Measurements from ENCODE around the gene DPYSL3. TPM values are rescaled to one million over a fixed set of nuclear protein-coding genes. Genes with fewer than 3 reads are reported as not detected.

DPYSL3 gene
- total and polyA plus RNA-seq, 4 experiments from 2014 or later, result 0.06 to 0.25 TPM; not detected in 2

DNA sequence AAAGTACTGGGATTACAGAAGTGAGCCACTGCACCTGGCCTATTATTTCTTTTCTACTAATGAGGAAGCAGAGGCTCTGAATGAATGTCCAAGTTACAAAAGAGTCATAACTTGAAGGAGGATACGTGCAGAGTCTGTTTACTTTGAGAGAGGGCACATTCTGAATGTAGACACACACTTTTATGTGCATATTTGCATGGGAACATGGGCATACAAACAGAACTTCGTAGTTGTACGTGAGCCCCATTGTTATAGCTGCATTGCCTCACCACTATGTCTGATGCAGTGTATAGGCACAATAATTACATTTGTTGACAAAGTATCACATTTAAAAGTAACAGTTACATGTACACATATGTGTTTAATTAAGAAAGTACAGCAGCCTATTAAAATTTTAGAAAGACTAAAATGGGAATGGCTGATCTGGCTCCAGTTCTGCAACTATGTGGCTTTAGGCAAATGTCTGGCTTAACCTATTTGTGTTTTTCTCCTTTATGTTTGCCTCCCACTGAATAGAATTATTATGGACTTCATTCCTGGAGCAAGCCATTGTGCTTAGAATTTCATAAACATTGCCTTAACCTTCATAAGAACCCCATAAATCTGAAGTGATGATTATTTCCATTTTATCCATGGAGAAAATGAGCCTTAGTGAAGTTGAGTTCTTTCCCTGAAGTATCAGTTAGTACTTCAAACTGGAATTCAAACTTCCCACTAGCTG, 3.0 kb upstream of the DPYSL3 start:
- Mint-ChIP-seq H3K27ac (no peak overlapping the region), H3K4me1 (peaks cover 0 to 10% (median 7%) of the 10 kb centered on the region in 4 donors), H3K4me3 (no peak overlapping the region), H3K9me3 (peaks cover 0 to 10% (median 3%) of the 10 kb centered on the region in 8 donors), H3K36me3 (no peaks in the 10 kb centered on the region), H3K27me3 (peaks cover 22 to 25% of the 10 kb centered on the region in 2 donors)
- intact Hi-C loops (cut with micrococcal nuclease), result no loop called here
- Histone ChIP-seq H3K4me3 (ENCODE audit: low read length in 2 of 2) (no peak overlapping the region), H3K27ac (ENCODE audit: low read depth, low read length) (no peak overlapping the region), H3K27me3 (ENCODE audit: insufficient read depth, low read length) (no peaks in the 10 kb centered on the region), H3K36me3 (ENCODE audit: insufficient read depth, low read length) (no peaks in the 10 kb centered on the region), H3K9me3 (ENCODE audit: control insufficient read depth in 1 of 2, low read length in 2 of 2) (no peaks in the 10 kb centered on the region), H3K4me1 (ENCODE audit: insufficient read depth, low read length) (no peaks in the 10 kb centered on the region)
- ChIA-PET CTCF (ENCODE audit: partially characterized antibody) (no interaction called here), POLR2A (ENCODE audit: partially characterized antibody) (no interaction called here)
- no peak for DNase-seq

DNA sequence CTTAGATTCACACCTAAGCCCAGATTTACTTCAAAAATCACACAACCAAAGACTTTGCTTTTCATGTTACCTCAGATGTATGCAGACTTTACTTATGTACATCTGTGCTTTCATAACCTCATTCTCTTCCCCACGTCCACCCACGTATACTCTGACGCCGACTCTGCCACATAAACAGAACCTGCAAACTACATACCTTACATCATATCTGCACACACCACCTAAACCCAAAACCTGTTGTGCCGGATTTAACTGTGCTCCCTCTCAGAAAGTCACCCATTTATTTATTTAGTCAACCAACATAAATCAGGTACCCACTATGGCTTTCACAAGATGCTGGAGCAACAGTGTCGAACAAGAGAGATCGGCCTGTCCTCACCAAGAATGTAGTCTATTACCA, 1.0 kb upstream of the DPYSL3 start:
- Histone ChIP-seq H3K9me3 (ENCODE audit: control insufficient read depth in 1 of 2, low read length in 2 of 2) (no peaks in the 10 kb centered on the region), H3K27me3 (ENCODE audit: insufficient read depth, low read length) (no peaks in the 10 kb centered on the region), H3K36me3 (ENCODE audit: insufficient read depth, low read length) (no peaks in the 10 kb centered on the region), H3K4me1 (ENCODE audit: insufficient read depth, low read length) (no peaks in the 10 kb centered on the region), H3K27ac (ENCODE audit: low read depth, low read length) (no peak overlapping the region), H3K4me3 (ENCODE audit: low read length in 2 of 2) (no peak overlapping the region)
- no peaks in the 10 kb centered on the region for H3K36me3 Mint-ChIP-seq
- H3K27me3 Mint-ChIP-seq, result peaks cover 24 to 25% of the 10 kb centered on the region in 2 donors
- POLR2A ChIA-PET (ENCODE audit: partially characterized antibody), result no interaction called here
- intact Hi-C loops (cut with micrococcal nuclease), result no loop called here
- DNase-seq, result no peak
- H3K4me1 Mint-ChIP-seq, result peaks cover 0 to 10% (median 7%) of the 10 kb centered on the region in 4 donors
- H3K27ac Mint-ChIP-seq, result no peak overlapping the region
- CTCF ChIA-PET (ENCODE audit: partially characterized antibody), result no interaction called here
- H3K4me3 Mint-ChIP-seq, result no peak overlapping the region
- H3K9me3 Mint-ChIP-seq, result peaks cover 0 to 10% (median 4%) of the 10 kb centered on the region in 8 donors

DNA sequence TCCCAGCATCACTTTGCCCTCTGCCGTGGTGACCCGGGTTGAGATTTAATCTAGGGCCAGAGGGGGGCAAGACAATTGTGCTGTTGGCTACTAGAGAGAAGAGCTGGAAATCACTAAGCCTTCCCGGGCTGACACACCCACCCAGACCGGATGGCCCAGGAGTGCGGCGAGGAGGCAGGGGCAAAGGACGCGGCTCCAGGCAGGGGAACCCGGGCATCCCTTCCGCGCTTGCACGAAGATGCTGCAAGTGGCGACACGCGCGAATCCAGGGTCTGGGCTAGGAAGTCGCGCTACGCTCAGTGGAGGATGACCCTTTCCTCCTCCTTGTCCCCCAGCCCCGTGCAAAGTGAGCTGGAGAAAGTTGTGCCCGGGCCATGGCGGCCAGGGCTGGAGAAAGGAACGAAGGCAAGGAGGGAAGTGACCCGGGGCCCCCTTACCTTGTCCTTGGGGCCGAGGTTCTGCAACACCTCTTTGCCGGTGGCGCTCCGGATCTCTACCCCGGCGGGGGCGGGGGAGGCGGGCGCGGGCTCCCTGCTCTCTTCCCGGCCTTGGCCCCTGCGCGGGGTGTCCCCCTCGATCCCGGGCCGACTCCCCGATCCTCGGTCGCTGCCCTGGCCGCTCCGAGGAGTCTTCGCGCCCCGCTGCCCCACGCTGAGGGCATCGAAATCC, 693 bp downstream of the DPYSL3 start:
- H3K27me3 ChIP-seq (ENCODE audit: insufficient read depth, low read length), result no peaks in the 10 kb centered on the region
- no peaks in the 10 kb centered on the region for H3K36me3 Mint-ChIP-seq
- H3K9me3 Mint-ChIP-seq, result peaks cover 0 to 10% (median 4%) of the 10 kb centered on the region in 8 donors
- H3K27ac ChIP-seq (ENCODE audit: low read depth, low read length), result no peak overlapping the region
- intact Hi-C loops (cut with micrococcal nuclease), result no loop called here
- POLR2A ChIA-PET (ENCODE audit: partially characterized antibody), result no interaction called here
- no peaks in the 10 kb centered on the region for H3K9me3 ChIP-seq (ENCODE audit: control insufficient read depth in 1 of 2, low read length in 2 of 2)
- H3K4me3 ChIP-seq (ENCODE audit: low read length in 2 of 2), result no peak overlapping the region
- no peaks in the 10 kb centered on the region for H3K4me1 ChIP-seq (ENCODE audit: insufficient read depth, low read length)
- H3K27me3 Mint-ChIP-seq, result peaks cover 24 to 25% of the 10 kb centered on the region in 2 donors
- peaks cover 0 to 10% (median 7%) of the 10 kb centered on the region in 4 donors for H3K4me1 Mint-ChIP-seq
- CTCF ChIA-PET (ENCODE audit: partially characterized antibody), result no interaction called here
- no peak overlapping the region for H3K4me3 Mint-ChIP-seq
- no peaks in the 10 kb centered on the region for H3K36me3 ChIP-seq (ENCODE audit: insufficient read depth, low read length)
- no peak overlapping the region for H3K27ac Mint-ChIP-seq
- DNase-seq, result no peak

DNA sequence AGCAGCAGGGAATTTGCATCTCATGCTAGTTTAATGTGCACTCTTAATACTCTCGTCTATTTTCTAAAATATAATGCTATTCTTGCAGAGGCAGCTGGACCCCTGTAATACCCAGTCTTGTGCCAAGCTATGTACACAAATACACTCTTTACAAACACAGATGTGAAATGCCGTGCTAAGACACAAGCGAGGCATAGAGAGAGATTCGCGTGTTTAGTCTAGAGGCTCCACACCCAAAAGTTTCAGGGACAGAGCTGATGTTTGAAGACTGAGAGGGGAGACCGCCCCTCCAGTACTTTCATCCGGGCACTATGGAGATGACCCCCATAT, 1.2 kb downstream of the DPYSL3 start:
- ChIA-PET CTCF (ENCODE audit: partially characterized antibody) (no interaction called here), POLR2A (ENCODE audit: partially characterized antibody) (no interaction called here)
- H3K27ac ChIP-seq (ENCODE audit: low read depth, low read length), result no peak overlapping the region
- no peaks in the 10 kb centered on the region for H3K27me3 ChIP-seq (ENCODE audit: insufficient read depth, low read length)
- Mint-ChIP-seq H3K4me3 (no peak overlapping the region), H3K27ac (no peak overlapping the region), H3K9me3 (peaks cover 0 to 10% (median 4%) of the 10 kb centered on the region in 8 donors), H3K36me3 (no peaks in the 10 kb centered on the region), H3K27me3 (peaks cover 24% of the 10 kb centered on the region in 2 donors), H3K4me1 (peaks cover 0 to 10% (median 7%) of the 10 kb centered on the region in 4 donors)
- no peaks in the 10 kb centered on the region for H3K4me1 ChIP-seq (ENCODE audit: insufficient read depth, low read length)
- no peaks in the 10 kb centered on the region for H3K36me3 ChIP-seq (ENCODE audit: insufficient read depth, low read length)
- DNase-seq, result no peak
- no peak overlapping the region for H3K4me3 ChIP-seq (ENCODE audit: low read length in 2 of 2)
- intact Hi-C loops (cut with micrococcal nuclease), result no loop called here
- H3K9me3 ChIP-seq (ENCODE audit: control insufficient read depth in 1 of 2, low read length in 2 of 2), result no peaks in the 10 kb centered on the region

DNA sequence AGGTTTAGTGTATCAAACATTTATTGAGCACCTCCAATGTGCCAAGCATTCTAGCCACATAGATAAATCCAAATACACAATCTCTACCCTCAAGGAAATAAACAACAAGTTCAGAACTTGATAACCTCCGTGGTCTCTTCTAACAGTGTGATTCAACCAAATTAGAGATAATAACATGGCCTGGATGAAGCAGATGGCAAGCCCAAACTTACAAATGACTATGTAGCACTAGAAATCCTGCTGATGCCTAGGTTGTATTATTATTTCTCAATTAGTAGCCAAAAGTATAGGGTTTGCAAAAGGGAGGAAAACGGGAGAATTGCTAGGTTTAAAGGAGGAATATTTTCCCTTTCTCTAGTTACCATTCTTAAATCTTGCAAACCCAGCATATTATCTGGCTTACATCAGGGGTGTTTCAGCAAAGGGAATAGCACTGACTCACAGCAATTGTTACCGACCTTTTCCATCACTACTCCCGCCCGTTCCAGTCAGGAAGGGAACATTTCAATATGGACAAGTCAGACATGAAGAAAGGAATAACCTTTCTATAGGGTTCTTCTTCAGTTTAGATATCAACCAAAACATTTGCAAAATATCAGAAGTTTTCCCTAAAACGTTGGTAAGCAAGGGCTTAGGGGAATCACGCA, 2.3 kb downstream of the DPYSL3 start:
- Mint-ChIP-seq H3K4me1 (peaks cover 0 to 10% (median 7%) of the 10 kb centered on the region in 4 donors), H3K9me3 (peaks cover 0 to 10% (median 4%) of the 10 kb centered on the region in 8 donors), H3K27ac (no peak overlapping the region), H3K27me3 (peaks cover 21 to 24% of the 10 kb centered on the region in 2 donors), H3K4me3 (no peak overlapping the region), H3K36me3 (no peaks in the 10 kb centered on the region)
- no peak for DNase-seq
- intact Hi-C loops (cut with micrococcal nuclease), result no loop called here
- no peak overlapping the region for H3K27ac ChIP-seq (ENCODE audit: low read depth, low read length)
- no peaks in the 10 kb centered on the region for H3K9me3 ChIP-seq (ENCODE audit: control insufficient read depth in 1 of 2, low read length in 2 of 2)
- H3K4me3 ChIP-seq (ENCODE audit: low read length in 2 of 2), result no peak overlapping the region
- POLR2A ChIA-PET (ENCODE audit: partially characterized antibody), result no interaction called here
- no peaks in the 10 kb centered on the region for H3K4me1 ChIP-seq (ENCODE audit: insufficient read depth, low read length)
- H3K36me3 ChIP-seq (ENCODE audit: insufficient read depth, low read length), result no peaks in the 10 kb centered on the region
- H3K27me3 ChIP-seq (ENCODE audit: insufficient read depth, low read length), result no peaks in the 10 kb centered on the region
- CTCF ChIA-PET (ENCODE audit: partially characterized antibody), result interaction anchor here (0.9 kb wide), 1 partner anchor 20 kb away, joined by 3 read pairs; no protein-coding TSS in a partner anchor

DNA sequence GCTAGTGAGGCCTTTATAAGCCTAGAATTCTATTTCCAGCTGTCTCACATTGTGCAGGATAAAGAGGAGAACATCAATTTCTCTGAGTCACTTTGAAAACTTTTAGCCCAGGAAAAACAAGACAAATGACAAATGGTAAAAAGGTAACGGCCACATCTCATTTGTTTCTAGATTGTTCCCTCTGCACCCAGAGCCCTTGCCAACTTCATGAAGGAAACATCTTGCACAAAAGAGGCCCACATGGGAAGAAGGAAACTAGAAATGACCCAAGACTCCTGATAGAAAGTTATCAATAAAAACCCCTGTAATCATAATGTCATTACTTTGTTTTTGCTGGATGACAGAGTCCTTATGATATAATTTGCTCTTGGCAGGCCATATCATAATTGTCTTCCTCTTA, 5.3 kb downstream of the DPYSL3 start:
- DNase-seq, result no peak
- intact Hi-C loops (cut with micrococcal nuclease), result no loop called here
- POLR2A ChIA-PET (ENCODE audit: partially characterized antibody), result no interaction called here
- Histone ChIP-seq H3K9me3 (ENCODE audit: control insufficient read depth in 1 of 2, low read length in 2 of 2) (no peaks in the 10 kb centered on the region), H3K4me1 (ENCODE audit: insufficient read depth, low read length) (no peaks in the 10 kb centered on the region), H3K4me3 (ENCODE audit: low read length in 2 of 2) (no peak overlapping the region), H3K27me3 (ENCODE audit: insufficient read depth, low read length) (no peaks in the 10 kb centered on the region), H3K27ac (ENCODE audit: low read depth, low read length) (no peak overlapping the region), H3K36me3 (ENCODE audit: insufficient read depth, low read length) (no peaks in the 10 kb centered on the region)
- no peaks in the 10 kb centered on the region for H3K36me3 Mint-ChIP-seq
- H3K4me1 Mint-ChIP-seq, result peaks cover 0 to 3% (median 1%) of the 10 kb centered on the region in 4 donors
- CTCF ChIA-PET (ENCODE audit: partially characterized antibody), result no interaction called here
- no peak overlapping the region for H3K27ac Mint-ChIP-seq
- H3K9me3 Mint-ChIP-seq, result peaks cover 0 to 10% (median 0%) of the 10 kb centered on the region in 8 donors
- no peak overlapping the region for H3K4me3 Mint-ChIP-seq
- peaks cover 9 to 10% of the 10 kb centered on the region in 2 donors for H3K27me3 Mint-ChIP-seq

DNA sequence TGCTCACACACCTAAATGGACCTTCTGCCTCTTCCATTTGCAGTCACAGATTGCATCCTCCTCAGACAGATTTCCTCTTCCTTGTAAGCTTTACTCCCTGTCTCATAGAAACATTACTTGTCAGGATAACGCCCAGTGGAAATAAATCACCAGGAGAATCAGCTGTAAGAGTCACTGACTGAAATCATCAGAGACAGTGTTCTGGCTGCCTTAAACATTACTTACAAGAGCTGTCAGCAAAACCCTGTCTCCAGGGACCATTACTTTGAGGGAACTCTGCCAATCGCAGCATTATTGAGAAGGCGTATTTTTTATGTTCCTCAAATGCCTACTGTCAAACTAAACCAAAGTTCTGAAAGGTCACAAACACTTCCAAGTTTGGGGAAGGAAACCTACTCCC, 5.9 kb downstream of the DPYSL3 start:
- H3K4me3 Mint-ChIP-seq, result no peak overlapping the region
- Histone ChIP-seq H3K27ac (ENCODE audit: low read depth, low read length) (no peak overlapping the region), H3K9me3 (ENCODE audit: control insufficient read depth in 1 of 2, low read length in 2 of 2) (no peaks in the 10 kb centered on the region), H3K36me3 (ENCODE audit: insufficient read depth, low read length) (no peaks in the 10 kb centered on the region), H3K27me3 (ENCODE audit: insufficient read depth, low read length) (no peaks in the 10 kb centered on the region), H3K4me3 (ENCODE audit: low read length in 2 of 2) (no peak overlapping the region), H3K4me1 (ENCODE audit: insufficient read depth, low read length) (no peaks in the 10 kb centered on the region)
- no peak overlapping the region for H3K27ac Mint-ChIP-seq
- ChIA-PET CTCF (ENCODE audit: partially characterized antibody) (no interaction called here), POLR2A (ENCODE audit: partially characterized antibody) (no interaction called here)
- H3K36me3 Mint-ChIP-seq, result no peaks in the 10 kb centered on the region
- peaks cover 0 to 11% (median 0%) of the 10 kb centered on the region in 8 donors for H3K9me3 Mint-ChIP-seq
- no peak for DNase-seq
- H3K27me3 Mint-ChIP-seq, result peaks cover 9 to 10% of the 10 kb centered on the region in 2 donors
- peaks cover 0 to 3% (median 1%) of the 10 kb centered on the region in 4 donors for H3K4me1 Mint-ChIP-seq
- intact Hi-C loops (cut with micrococcal nuclease), result no loop called here

Data from CD4-positive, alpha-beta memory T cell (primary cell).